ENCODE results near the gene ABHD17A.
"Not testable (repeated sequence)": the region's sequence is repeated elsewhere in the genome, so short reads cannot be mapped to it uniquely, and the experiment has no call there.

The ABHD17A gene

GRCh38 chr19:1909761-1910080 lies 24.4 kb upstream of the ABHD17A start:
- no peak for DNase-seq

- no peak for DNase-seq
These were observed 23.0 kb upstream of the ABHD17A start for GRCh38 chr19:1908364-1908678.

- no peak for DNase-seq
These were observed 22.5 kb upstream of the ABHD17A start for GRCh38 chr19:1907563-1908363.

- DNase-seq, result no peak
These were observed 21.8 kb upstream of the ABHD17A start for GRCh38 chr19:1906985-1907562.

GRCh38 chr19:1905863-1906375 lies 20.6 kb upstream of the ABHD17A start:
- no peak for DNase-seq

DNA sequence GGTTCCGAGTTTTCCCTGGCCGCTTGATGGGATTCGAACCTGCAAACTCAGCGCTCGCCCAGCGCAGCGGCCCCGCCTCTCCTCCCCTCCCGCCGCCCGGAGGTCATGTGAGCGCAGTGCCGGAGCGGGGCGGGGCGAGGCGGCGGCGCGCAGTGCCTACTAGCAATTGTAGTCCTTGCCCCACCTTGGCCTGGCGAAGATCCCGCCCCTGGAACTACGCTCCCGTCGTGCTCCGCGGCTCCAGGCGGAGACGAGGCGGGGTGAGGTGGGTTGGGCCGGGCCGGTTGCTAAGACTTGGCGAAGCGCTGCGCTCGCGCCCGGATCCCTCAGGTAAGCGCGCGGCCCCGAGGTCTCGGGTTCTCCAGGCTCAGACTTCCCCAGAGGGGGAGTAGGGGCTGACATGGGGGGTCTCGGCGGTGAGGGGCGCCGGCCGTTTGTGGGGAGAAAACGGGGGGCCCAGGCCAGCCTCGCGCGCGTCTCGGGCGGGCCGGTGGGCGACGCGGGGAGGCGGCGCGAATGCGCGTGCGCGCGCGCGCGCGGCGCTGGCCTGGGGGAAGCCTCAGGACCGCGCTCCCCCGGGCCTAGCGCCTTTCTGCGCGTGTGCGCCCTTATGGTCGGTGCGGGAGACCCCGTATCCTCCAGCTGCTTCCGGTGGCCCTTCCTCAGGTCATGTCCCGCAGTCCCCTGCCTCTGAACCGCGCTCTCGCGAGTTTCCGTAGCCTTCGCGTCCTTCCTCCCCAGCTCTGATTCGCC lies 20.0 kb upstream of the ABHD17A start, which contains the start of the genes ADAT3 and SCAMP4:
ADAT3 (plus strand) TSS at position 290 of the 753 bp plus-strand sequence. CDS start 6,649 bp downstream, outside the sequence.
SCAMP4 (plus strand) TSS at position 290 of the 753 bp plus-strand sequence. CDS start 9,621 bp downstream, outside the sequence.
- DNase-seq, result peak; percentile 98

- no peak for DNase-seq
These were observed 19.5 kb upstream of the ABHD17A start for GRCh38 chr19:1904860-1905109.

- no peak for DNase-seq
These were observed 17.6 kb upstream of the ABHD17A start for GRCh38 chr19:1902923-1903322.

DNA sequence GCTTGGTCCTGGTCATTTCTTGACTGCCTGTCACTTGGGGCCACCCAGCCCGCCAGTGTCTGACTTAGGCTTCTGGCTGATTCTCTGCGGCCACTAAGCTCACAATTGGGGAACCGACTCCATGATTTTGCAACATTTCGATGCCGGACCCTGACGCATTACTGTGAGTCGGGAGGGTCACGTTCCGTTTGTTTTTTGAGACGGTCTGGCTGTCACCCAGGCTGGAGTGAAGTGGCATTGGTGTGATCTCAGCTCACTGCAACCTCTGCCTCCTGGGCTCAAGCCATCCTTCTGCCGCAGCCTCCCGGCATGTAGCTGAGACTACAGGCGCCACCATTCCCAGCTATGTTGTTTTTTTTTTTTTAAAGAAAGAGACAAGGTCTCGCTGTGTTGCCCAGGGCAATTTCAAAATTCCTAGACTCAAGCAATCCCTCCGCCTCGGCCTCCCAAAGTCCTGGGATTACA lies 16.7 kb upstream of the ABHD17A start:
- no peak for DNase-seq

DNA sequence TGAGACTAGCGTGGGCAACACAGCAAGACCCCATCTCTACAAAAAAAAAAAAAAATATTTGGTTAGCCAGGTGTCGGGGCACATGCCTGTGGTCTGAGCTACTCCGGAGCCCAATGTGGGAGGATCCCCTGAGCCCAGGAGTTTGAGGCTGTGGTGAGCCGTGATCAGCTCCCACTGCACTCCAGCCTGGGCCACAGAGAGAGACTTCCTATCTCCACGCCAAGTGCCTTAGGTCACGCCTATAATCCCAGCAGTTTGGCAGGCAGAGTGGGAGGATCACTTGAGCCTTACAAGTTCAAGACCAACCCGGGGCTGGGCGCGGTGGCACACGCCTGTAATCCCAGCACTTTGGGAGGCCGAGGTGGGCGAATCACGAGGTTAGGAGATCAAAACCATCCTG lies 11.2 kb upstream of the ABHD17A start:
- DNase-seq, result no peak

- DNase-seq, result no peak
These were observed 8.5 kb upstream of the ABHD17A start for GRCh38 chr19:1893791-1894190.

DNA sequence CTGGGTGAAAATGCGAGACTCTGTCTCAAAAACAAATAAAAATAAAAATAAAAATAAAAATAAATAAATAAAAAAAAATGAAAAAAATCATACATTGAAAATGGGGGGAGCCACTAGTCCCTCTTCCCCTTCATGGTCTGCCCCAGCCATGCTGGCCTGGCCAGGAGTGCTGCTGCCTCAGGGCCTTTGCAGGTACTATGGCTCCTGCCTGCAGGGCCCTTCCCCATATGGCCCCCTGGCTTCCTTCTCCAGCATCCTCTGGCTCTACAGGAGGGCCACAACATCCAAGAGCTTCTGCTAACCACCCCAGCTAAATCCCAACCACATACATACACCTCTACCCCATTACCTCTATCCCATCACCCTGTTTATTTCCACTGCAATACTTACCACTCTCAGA lies 4.6 kb upstream of the ABHD17A start:
- DNase-seq, result no peak

DNA sequence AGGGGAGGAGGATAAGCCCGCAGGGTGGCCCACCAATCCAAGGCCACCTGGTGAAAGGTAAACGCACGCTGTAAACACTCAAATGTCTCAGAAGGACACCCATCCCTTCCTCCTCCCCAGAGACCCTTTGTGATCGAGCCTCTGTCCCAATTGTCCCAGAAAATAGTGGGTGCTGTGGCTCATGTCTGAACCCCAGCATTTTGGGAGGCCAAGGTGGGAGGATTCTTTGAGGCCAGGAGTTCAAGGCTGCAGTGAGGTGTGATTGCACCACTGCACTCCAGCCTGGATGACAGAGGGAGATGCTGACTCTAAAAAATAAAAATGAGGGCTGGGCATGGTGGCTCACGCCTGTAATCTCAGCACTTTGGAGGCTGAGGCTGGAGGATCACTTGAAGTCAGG lies 3.1 kb upstream of the ABHD17A start:
- no peak for DNase-seq

DNA sequence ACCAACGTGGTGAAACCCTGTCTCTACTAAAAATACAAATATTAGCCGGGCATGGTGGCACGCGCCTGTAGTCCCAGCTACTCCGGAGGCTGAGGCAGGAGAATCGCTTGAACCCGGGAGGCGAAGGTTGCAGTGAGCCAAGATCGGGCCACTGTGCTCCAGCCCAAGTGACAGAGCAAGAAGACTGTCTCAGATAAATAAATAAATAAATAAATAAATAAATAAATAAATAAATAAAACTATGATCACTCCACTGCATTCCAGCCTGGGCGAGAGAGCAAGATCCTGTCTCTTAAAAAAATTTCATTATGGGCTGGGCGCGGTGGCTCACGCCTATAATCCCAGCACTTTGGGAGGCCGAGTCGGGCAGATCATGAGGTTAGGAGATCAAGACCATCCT lies 1.1 kb upstream of the ABHD17A start:
- not testable (repeated sequence) for DNase-seq

- DNase-seq, result no peak
These were observed 469 bp downstream of the ABHD17A start for GRCh38 chr19:1884719-1885334.

DNA sequence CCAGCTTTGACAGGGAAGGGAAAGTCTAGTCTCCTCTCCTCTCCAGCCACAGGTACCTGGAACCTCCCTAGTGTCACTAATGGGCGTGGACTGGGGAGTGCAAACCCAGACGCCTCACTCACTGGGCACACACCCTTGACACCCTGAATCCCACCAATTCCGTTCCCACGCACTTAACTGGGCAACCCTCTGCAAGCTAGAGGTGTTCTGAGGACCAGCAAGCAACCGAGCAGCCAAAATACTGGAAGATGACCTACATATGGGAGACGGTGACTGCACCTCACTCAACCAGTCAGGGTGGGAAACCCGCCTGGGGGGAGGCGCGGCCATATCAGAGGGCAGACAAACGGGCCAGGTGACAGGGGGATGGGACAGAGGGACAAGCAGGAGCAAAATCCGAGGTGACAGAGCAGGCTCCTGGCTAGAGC lies 991 bp downstream of the ABHD17A start:
- DNase-seq, result no peak

DNA sequence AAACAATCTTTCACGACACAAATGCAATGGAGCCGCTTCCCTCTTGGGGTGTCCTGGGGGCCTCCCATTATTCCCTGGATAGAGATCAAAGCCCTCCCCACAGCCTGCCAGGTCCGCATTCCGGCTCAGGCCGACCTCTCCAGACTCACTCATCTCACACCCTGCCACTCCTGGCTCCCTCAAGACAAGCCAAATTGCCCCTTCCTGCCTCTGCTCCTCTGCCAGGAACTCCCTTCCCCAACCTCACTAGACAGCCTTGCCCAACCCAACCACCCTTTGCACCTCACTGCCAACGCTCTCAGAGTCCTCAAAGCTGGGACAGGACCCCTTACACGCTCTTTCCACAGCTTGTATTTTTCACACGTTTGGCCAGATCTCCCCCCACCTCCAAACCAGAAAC lies 1.5 kb downstream of the ABHD17A start:
- no peak for DNase-seq

GRCh38 chr19:1882786-1883692 lies 2.3 kb downstream of the ABHD17A start:
- DNase-seq, result no peak

DNA sequence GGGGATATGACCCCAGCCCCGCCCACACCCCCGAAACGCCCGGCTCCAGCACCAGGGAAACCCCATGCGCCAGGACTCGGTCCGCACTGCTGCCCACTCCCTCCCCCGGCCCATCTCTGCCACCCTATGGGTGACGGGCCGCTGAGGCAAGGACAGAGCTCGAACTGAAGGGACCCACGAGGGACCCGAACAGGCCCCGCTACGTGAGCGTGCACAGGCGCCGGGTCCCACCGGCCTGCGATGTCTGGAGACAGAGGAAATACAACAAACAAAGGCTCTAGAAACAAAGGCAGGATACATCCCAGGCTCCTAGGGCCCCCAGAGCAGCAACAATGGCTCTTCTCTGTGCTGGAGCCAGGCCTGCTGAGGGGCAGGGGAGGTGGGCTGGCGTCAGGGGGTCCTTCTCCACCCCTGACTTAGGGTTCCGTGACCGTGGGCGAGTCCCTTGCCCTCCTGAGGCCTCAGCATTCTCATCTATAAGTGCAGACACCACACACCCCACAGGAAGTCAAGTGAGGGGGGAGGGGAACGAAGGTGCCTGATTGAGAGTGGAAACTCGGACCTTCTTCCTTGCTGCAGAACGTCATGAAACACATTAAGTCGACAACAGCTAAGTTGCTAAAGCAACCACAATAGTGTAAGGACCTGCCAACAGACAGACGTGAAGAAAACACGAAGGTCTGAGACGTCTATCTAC lies 3.1 kb downstream of the ABHD17A start:
- no peak for DNase-seq

GRCh38 chr19:1881393-1882088 lies 3.8 kb downstream of the ABHD17A start:
- DNase-seq, result not testable (repeated sequence)
